ENCODE measurements around the gene SH3TC1.

Gene SH3TC1

GRCh38 chr4:8272472-8273428 lies 73.7 kb downstream of the SH3TC1 start:
- TF ChIP-seq CTCF (IDR thresholded peaks at IDR 0.05): no peak
- H3K36me3 ChIP-seq: no peaks in the 10 kb centered on the region
- H3K27me3 ChIP-seq: peaks cover 0 to 51% of the 10 kb centered on the region in 2 donors

GRCh38 chr4:8273450-8273849 lies 74.4 kb downstream of the SH3TC1 start:
- Histone ChIP-seq H3K27me3 (peaks cover 0 to 50% of the 10 kb centered on the region in 2 donors), H3K36me3 (no peaks in the 10 kb centered on the region), H3K9me3 (no peaks in the 10 kb centered on the region), H3K4me1 (peaks cover 0 to 29% (median 7%) of the 10 kb centered on the region in 4 donors), H3K4me3 (no peak overlapping the region), H3K27ac (no peak overlapping the region)
- no peak for DNase-seq
- intact Hi-C loops (cut with DNase I; ENCODE audit: low total_unique reads): no loop called here
- TF ChIP-seq CTCF (IDR thresholded peaks at IDR 0.05): no peak

More at GRCh38 chr4:8272472-8273428, 73.7 kb downstream of the SH3TC1 start:
- peaks cover 0 to 29% (median 7%) of the 10 kb centered on the region in 4 donors for H3K4me1 ChIP-seq
- H3K27ac ChIP-seq: no peak overlapping the region
- H3K9me3 ChIP-seq: no peaks in the 10 kb centered on the region
- H3K4me3 ChIP-seq: no peak overlapping the region
- intact Hi-C loops (cut with DNase I; ENCODE audit: low total_unique reads): no loop called here
- no peak for DNase-seq

GRCh38 chr4:8274066-8274652 lies 75.1 kb downstream of the SH3TC1 start:
- no peaks in the 10 kb centered on the region for H3K36me3 ChIP-seq
- no peak overlapping the region for H3K27ac ChIP-seq
- H3K4me1 ChIP-seq: peaks cover 0 to 29% (median 7%) of the 10 kb centered on the region in 4 donors
- TF ChIP-seq CTCF (IDR thresholded peaks at IDR 0.05): no peak
- peaks cover 0 to 46% of the 10 kb centered on the region in 2 donors for H3K27me3 ChIP-seq
- H3K4me3 ChIP-seq: no peak overlapping the region
- DNase-seq: no peak
- H3K9me3 ChIP-seq: no peaks in the 10 kb centered on the region
- intact Hi-C loops (cut with DNase I; ENCODE audit: low total_unique reads): no loop called here

GRCh38 chr4:8274765-8275547 lies 75.9 kb downstream of the SH3TC1 start:
- Histone ChIP-seq H3K9me3 (no peaks in the 10 kb centered on the region), H3K27ac (no peak overlapping the region), H3K4me3 (no peak overlapping the region), H3K4me1 (peaks cover 0 to 21% (median 7%) of the 10 kb centered on the region in 4 donors), H3K36me3 (no peaks in the 10 kb centered on the region), H3K27me3 (peaks cover 0 to 45% of the 10 kb centered on the region in 2 donors)
- TF ChIP-seq CTCF (IDR thresholded peaks at IDR 0.05): peak in 1 of 2 experiments; percentile 11
- intact Hi-C loops (cut with DNase I; ENCODE audit: low total_unique reads): no loop called here
- DNase-seq: peak; percentile 86 to 90

- intact Hi-C loops (cut with DNase I; ENCODE audit: low total_unique reads): no loop called here
- no peak for DNase-seq
- TF ChIP-seq CTCF (IDR thresholded peaks at IDR 0.05): no peak
- H3K27ac ChIP-seq: no peak overlapping the region
- H3K9me3 ChIP-seq: no peaks in the 10 kb centered on the region
- H3K27me3 ChIP-seq: peaks cover 0 to 45% of the 10 kb centered on the region in 2 donors
- no peaks in the 10 kb centered on the region for H3K36me3 ChIP-seq
- peaks cover 0 to 18% (median 4%) of the 10 kb centered on the region in 4 donors for H3K4me1 ChIP-seq
- H3K4me3 ChIP-seq: no peak overlapping the region
These were observed 76.4 kb downstream of the SH3TC1 start for GRCh38 chr4:8275548-8275910.

Measured in tibial artery (tissue), 4 donors.